Measurements from ENCODE around the gene C1orf53. TPM values are rescaled to one million over a fixed set of nuclear protein-coding genes. Genes with fewer than 3 reads are reported as not detected.
A peak's percentile ranks its signal among the peaks of the same experiment; 100 is the strongest.

C1orf53 gene
- total RNA-seq, 4 donors from 2014 or later, result 1.3 to 11.8 (median 10.3) TPM; not detected in 1

GRCh38 chr1:197908716-197909220 is 6.3 kb downstream of the C1orf53 start:
- 11% methylated on average over 14 of the region's 14 CpGs for WGBS
- H3K4me3 ChIP-seq, result no peak overlapping the region
- no peak for TF ChIP-seq POLR2A (IDR thresholded peaks at IDR 0.05)
- no peak for TF ChIP-seq EP300 (IDR thresholded peaks at IDR 0.05)
- TF ChIP-seq, protein P1, sequence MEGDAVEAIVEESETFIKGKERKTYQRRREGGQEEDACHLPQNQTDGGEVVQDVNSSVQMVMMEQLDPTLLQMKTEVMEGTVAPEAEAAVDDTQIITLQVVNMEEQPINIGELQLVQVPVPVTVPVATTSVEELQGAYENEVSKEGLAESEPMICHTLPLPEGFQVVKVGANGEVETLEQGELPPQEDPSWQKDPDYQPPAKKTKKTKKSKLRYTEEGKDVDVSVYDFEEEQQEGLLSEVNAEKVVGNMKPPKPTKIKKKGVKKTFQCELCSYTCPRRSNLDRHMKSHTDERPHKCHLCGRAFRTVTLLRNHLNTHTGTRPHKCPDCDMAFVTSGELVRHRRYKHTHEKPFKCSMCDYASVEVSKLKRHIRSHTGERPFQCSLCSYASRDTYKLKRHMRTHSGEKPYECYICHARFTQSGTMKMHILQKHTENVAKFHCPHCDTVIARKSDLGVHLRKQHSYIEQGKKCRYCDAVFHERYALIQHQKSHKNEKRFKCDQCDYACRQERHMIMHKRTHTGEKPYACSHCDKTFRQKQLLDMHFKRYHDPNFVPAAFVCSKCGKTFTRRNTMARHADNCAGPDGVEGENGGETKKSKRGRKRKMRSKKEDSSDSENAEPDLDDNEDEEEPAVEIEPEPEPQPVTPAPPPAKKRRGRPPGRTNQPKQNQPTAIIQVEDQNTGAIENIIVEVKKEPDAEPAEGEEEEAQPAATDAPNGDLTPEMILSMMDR (IDR thresholded peaks at IDR 0.05), result no peak
- no peak for TF ChIP-seq POLR2AphosphoS5 (IDR thresholded peaks at IDR 0.05)
- no peaks in the 10 kb centered on the region for H3K36me3 ChIP-seq
- peaks cover 97% of the 10 kb centered on the region for H3K27me3 ChIP-seq
- no peaks in the 10 kb centered on the region for H3K9me3 ChIP-seq
- peaks cover 36% of the 10 kb centered on the region for H3K4me1 ChIP-seq
- DNase-seq (ENCODE audit: low spot score in 2 of 2), result no peak
- H3K27ac ChIP-seq, result no peak overlapping the region

- TF ChIP-seq, protein P1 (IDR thresholded peaks at IDR 0.05), result no peak
- TF ChIP-seq POLR2AphosphoS5 (IDR thresholded peaks at IDR 0.05) (no peak), POLR2A (IDR thresholded peaks at IDR 0.05) (no peak), EP300 (IDR thresholded peaks at IDR 0.05) (no peak)
- peaks cover 98% of the 10 kb centered on the region for H3K27me3 ChIP-seq
- H3K4me1 ChIP-seq, result peaks cover 36% of the 10 kb centered on the region
- no peaks in the 10 kb centered on the region for H3K9me3 ChIP-seq
- H3K4me3 ChIP-seq, result no peak overlapping the region
- H3K36me3 ChIP-seq, result no peaks in the 10 kb centered on the region
- no peak for DNase-seq (ENCODE audit: low spot score in 2 of 2)
- 13% methylated on average over 8 of the region's 8 CpGs for WGBS
- no peak overlapping the region for H3K27ac ChIP-seq
Observed at GRCh38 chr1:197909384-197909783, 7.0 kb downstream of the C1orf53 start.

GRCh38 chr1:197910120-197910991 is 7.9 kb downstream of the C1orf53 start:
- WGBS, result 5% methylated on average over 36 of the region's 37 CpGs
- Histone ChIP-seq H3K36me3 (no peaks in the 10 kb centered on the region), H3K4me1 (peaks cover 37% of the 10 kb centered on the region), H3K27me3 (peaks cover 100% of the 10 kb centered on the region), H3K9me3 (no peaks in the 10 kb centered on the region), H3K27ac (no peak overlapping the region), H3K4me3 (peak overlapping the region; percentile 1)
- TF ChIP-seq POLR2AphosphoS5 (IDR thresholded peaks at IDR 0.05) (no peak), EP300 (IDR thresholded peaks at IDR 0.05) (no peak), POLR2A (IDR thresholded peaks at IDR 0.05) (no peak)
- TF ChIP-seq, protein P1 (IDR thresholded peaks at IDR 0.05), result no peak
- no peak for DNase-seq (ENCODE audit: low spot score in 2 of 2)

DNA sequence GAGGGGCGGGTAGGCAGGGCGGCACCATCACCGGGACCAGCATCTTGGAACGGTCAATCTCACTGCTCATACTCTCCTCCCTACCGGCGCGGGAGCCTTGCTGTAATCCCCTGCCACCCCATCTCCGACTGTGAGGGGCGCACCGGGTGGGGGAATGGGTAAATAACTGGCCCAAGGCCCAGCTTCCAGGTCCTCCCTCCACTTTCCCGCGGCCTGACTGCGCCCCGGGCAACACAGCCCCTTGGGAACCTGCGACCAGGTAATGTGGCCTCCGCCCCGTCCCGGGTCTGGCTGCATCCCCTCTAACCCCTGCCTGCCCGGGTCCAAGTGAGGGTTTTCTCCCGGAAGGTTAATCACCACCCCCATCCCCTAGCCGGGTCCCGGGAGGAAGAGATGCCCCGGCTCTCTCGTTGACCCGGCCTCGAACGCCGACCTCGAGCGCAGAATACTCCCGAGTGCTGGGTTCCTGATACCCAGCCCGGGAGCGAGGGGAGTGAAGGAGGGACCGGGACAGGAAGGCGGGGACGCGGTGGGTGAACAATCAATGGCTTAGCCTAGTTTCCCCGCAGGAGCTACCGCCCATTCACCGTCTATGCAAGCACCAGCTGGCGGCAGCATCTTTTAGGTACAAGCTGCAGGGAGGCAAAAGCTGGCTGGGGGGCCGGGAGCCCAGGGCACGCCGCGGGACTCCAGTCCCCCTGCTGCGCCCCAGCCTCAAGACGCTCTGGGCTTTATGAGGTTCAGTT is 8.9 kb downstream of the C1orf53 start:
- Histone ChIP-seq H3K4me3 (peak overlapping the region; percentile 1), H3K4me1 (peaks cover 47% of the 10 kb centered on the region), H3K27ac (no peak overlapping the region), H3K27me3 (peaks cover 100% of the 10 kb centered on the region), H3K36me3 (no peaks in the 10 kb centered on the region), H3K9me3 (no peaks in the 10 kb centered on the region)
- 1% methylated on average over 27 of the region's 47 CpGs for WGBS
- TF ChIP-seq, protein P1 (IDR thresholded peaks at IDR 0.05), result no peak
- TF ChIP-seq EP300 (IDR thresholded peaks at IDR 0.05), result no peak
- no peak for TF ChIP-seq POLR2A (IDR thresholded peaks at IDR 0.05)
- no peak for TF ChIP-seq POLR2AphosphoS5 (IDR thresholded peaks at IDR 0.05)
- DNase-seq (ENCODE audit: low spot score in 2 of 2), result no peak

Data from suprapubic skin (tissue), 4 donors.